HepG2 (cell line): ENCODE data around the gene NDRG3. TPM values are rescaled to one million over a fixed set of nuclear protein-coding genes. Genes with fewer than 3 reads are reported as not detected.

ENCODE experiments used
- AHR ChIP-seq: IDR thresholded peaks from 2 replicates; pipeline ENCODE4 v1.6.1; 2018; ENCODE audit warnings: missing genetic modification reagents, missing compliant biosample characterization
- ATF1 ChIP-seq: IDR thresholded peaks from 2 replicates; pipeline ENCODE4 v1.6.1; 2016; ENCODE audit warnings: mild to moderate bottlenecking, control low read depth
- CSRNP1 ChIP-seq: sonication (generic); formaldehyde crosslinking; IDR thresholded peaks from 2 replicates; pipeline ENCODE4 v1.8.1; 2023; ENCODE audit warnings: mild to moderate bottlenecking, missing genetic modification reagents
- CSRNP2 ChIP-seq: sonication (generic); formaldehyde crosslinking; conservative IDR thresholded peaks from 2 replicates; pipeline ENCODE4 v1.8.0; 2022; ENCODE audit warnings: low read depth, missing genetic modification reagents
- FOXC1 ChIP-seq: sonication (generic); formaldehyde crosslinking; IDR thresholded peaks from 2 replicates; pipeline ENCODE4 v1.8.0; 2022; ENCODE audit warnings: mild to moderate bottlenecking, missing genetic modification reagents, borderline replicate concordance
- FUBP1 ChIP-seq: sonication (generic); formaldehyde crosslinking; IDR thresholded peaks from 2 replicates; pipeline ENCODE4 v1.5.1; 2020; ENCODE audit warnings: missing genetic modification reagents, mild to moderate bottlenecking, borderline replicate concordance
- MYNN ChIP-seq: sonication (generic); formaldehyde crosslinking; IDR thresholded peaks from 2 replicates; pipeline ENCODE4 v1.4.0; 2020; ENCODE audit warnings: mild to moderate bottlenecking, low read depth, missing genetic modification reagents
- RAD21 ChIP-seq: fragments of 450-650 bp; formaldehyde crosslinking; IDR thresholded peaks from 2 replicates; pipeline ENCODE4 v1.5.0; 2020; ENCODE audit warnings: mild to moderate bottlenecking
- ZNF263 ChIP-seq: sonication (generic); formaldehyde crosslinking; IDR thresholded peaks from 2 replicates; pipeline ENCODE4 v1.4.0; 2020; ENCODE audit warnings: missing genetic modification reagents
- ZNF329 ChIP-seq: sonication (generic); formaldehyde crosslinking; IDR thresholded peaks from 2 replicates; pipeline ENCODE4 v1.9.0; 2021; ENCODE audit warnings: low read depth, mild to moderate bottlenecking, missing genetic modification reagents
- ZNF44 ChIP-seq: sonication (generic); formaldehyde crosslinking; IDR thresholded peaks from 2 replicates; pipeline ENCODE4 v1.5.1; 2020; ENCODE audit warnings: mild to moderate bottlenecking, missing genetic modification reagents
- polyA plus RNA-seq, 8 experiments: library from polyadenylated mRNA; depleted of rRNA in 3 of 8; stranded (reverse) in 7 of 8; unstranded in 1 of 8; fragments of >200 nt; fragmentation: Illumina TruSeq in 4 of 8; extraction: Trizol in 4 of 8; gene quantifications; 2 replicates each; pipeline versions ENCODE4 v1.2.1 to v1.2.3, GENCODE V29; 2011 to 2016; ENCODE audit warnings: low read depth in 4 of 8, missing spikeins in 1 of 8, mixed read lengths in 1 of 8; ENCODE audit not compliant: insufficient read depth in 1 of 8
- total RNA-seq, 5 experiments: library from RNA; depleted of rRNA; stranded (reverse); fragments of >200 nt; fragmentation: Illumina TruSeq; extraction: Trizol; gene quantifications; 2 replicates each; pipeline ENCODE4 v1.2.3, GENCODE V29; 2016; ENCODE audit warnings: low read depth in 1 of 5
- TF ChIP-seq, protein P1 (sequence below): sonication (generic); formaldehyde crosslinking; IDR thresholded peaks from 2 replicates; pipeline ENCODE4 v1.5.0; 2020; ENCODE audit warnings: missing genetic modification reagents
- TF ChIP-seq, protein P2 (sequence below): IDR thresholded peaks from 2 replicates; pipeline ENCODE4 v1.6.1; 2016; ENCODE audit warnings: low read depth, missing genetic modification reagents, missing compliant biosample characterization
- TF ChIP-seq, protein P3 (sequence below): sonication (generic); formaldehyde crosslinking; IDR thresholded peaks from 2 replicates; pipeline ENCODE4 v1.4.0; 2020; ENCODE audit warnings: missing genetic modification reagents

The NDRG3 gene
- total and polyA plus RNA-seq, 2 of the 13 experiments (the other 11 are each of a cell fraction or from before 2014, with no cell fraction given), result 36.0 to 40.5 TPM

GRCh38 chr20:36773597-36774390, 27.9 kb upstream of the NDRG3 start, which contains the start of gene DSN1 (continued):
- TF ChIP-seq FUBP1 (CRISPR knock-in tag) (peak; percentile 17; the same call in 1 of the 2 replicates), ZNF329 (CRISPR knock-in tag) (peak; percentile 79; the same call in 1 of the 2 replicates), ZNF263 (CRISPR knock-in tag) (peak; percentile 43), RAD21 (peak; percentile 82), FOXC1 (peak; percentile 84), ATF1 (peak; percentile 86), ZNF44 (no peak; the same call in 1 of the 2 replicates), CSRNP2 (CRISPR knock-in tag) (no peak), MYNN (CRISPR knock-in tag) (peak; percentile 36; the same call in 1 of the 2 replicates), AHR (CRISPR knock-in tag) (peak; percentile 89; the same call in 1 of the 2 replicates), CSRNP1 (CRISPR knock-in tag) (peak; percentile 97)
- TF ChIP-seq, protein P1, sequence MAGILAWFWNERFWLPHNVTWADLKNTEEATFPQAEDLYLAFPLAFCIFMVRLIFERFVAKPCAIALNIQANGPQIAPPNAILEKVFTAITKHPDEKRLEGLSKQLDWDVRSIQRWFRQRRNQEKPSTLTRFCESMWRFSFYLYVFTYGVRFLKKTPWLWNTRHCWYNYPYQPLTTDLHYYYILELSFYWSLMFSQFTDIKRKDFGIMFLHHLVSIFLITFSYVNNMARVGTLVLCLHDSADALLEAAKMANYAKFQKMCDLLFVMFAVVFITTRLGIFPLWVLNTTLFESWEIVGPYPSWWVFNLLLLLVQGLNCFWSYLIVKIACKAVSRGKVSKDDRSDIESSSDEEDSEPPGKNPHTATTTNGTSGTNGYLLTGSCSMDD (CRISPR knock-in tag), result no peak
- TF ChIP-seq, protein P2, sequence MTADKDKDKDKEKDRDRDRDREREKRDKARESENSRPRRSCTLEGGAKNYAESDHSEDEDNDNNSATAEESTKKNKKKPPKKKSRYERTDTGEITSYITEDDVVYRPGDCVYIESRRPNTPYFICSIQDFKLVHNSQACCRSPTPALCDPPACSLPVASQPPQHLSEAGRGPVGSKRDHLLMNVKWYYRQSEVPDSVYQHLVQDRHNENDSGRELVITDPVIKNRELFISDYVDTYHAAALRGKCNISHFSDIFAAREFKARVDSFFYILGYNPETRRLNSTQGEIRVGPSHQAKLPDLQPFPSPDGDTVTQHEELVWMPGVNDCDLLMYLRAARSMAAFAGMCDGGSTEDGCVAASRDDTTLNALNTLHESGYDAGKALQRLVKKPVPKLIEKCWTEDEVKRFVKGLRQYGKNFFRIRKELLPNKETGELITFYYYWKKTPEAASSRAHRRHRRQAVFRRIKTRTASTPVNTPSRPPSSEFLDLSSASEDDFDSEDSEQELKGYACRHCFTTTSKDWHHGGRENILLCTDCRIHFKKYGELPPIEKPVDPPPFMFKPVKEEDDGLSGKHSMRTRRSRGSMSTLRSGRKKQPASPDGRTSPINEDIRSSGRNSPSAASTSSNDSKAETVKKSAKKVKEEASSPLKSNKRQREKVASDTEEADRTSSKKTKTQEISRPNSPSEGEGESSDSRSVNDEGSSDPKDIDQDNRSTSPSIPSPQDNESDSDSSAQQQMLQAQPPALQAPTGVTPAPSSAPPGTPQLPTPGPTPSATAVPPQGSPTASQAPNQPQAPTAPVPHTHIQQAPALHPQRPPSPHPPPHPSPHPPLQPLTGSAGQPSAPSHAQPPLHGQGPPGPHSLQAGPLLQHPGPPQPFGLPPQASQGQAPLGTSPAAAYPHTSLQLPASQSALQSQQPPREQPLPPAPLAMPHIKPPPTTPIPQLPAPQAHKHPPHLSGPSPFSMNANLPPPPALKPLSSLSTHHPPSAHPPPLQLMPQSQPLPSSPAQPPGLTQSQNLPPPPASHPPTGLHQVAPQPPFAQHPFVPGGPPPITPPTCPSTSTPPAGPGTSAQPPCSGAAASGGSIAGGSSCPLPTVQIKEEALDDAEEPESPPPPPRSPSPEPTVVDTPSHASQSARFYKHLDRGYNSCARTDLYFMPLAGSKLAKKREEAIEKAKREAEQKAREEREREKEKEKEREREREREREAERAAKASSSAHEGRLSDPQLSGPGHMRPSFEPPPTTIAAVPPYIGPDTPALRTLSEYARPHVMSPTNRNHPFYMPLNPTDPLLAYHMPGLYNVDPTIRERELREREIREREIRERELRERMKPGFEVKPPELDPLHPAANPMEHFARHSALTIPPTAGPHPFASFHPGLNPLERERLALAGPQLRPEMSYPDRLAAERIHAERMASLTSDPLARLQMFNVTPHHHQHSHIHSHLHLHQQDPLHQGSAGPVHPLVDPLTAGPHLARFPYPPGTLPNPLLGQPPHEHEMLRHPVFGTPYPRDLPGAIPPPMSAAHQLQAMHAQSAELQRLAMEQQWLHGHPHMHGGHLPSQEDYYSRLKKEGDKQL (CRISPR knock-in tag), result no peak
- TF ChIP-seq, protein P3, sequence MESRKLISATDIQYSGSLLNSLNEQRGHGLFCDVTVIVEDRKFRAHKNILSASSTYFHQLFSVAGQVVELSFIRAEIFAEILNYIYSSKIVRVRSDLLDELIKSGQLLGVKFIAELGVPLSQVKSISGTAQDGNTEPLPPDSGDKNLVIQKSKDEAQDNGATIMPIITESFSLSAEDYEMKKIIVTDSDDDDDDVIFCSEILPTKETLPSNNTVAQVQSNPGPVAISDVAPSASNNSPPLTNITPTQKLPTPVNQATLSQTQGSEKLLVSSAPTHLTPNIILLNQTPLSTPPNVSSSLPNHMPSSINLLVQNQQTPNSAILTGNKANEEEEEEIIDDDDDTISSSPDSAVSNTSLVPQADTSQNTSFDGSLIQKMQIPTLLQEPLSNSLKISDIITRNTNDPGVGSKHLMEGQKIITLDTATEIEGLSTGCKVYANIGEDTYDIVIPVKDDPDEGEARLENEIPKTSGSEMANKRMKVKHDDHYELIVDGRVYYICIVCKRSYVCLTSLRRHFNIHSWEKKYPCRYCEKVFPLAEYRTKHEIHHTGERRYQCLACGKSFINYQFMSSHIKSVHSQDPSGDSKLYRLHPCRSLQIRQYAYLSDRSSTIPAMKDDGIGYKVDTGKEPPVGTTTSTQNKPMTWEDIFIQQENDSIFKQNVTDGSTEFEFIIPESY (CRISPR knock-in tag), result no peak; the same call in 1 of the 2 replicates
